Kidney epithelial cell (primary cell): Measurements from ENCODE around the gene ADD3. TPM values are rescaled to one million over a fixed set of nuclear protein-coding genes. Genes with fewer than 3 reads are reported as not detected.

Experiments
- DNase-seq: peaks from one replicate; pipeline ENCODE4 v3.0.0-alpha.2; 2010; ENCODE audit warnings: low read depth
- H3K27me3 ChIP-seq: 2 replicates; pipeline ENCODE4 v1.6.0; 2011; ENCODE audit warnings: low read length; ENCODE audit not compliant: control insufficient read depth, insufficient read depth
- H3K36me3 ChIP-seq: 2 replicates; pipeline ENCODE4 v1.5.1; 2011; ENCODE audit warnings: low read length; ENCODE audit not compliant: control insufficient read depth, insufficient read depth
- H3K4me3 ChIP-seq: 2 replicates; pipeline ENCODE4 v1.5.1; 2011; ENCODE audit warnings: low read depth, mild to moderate bottlenecking, control low read depth, low read length
- CTCF ChIP-seq: IDR thresholded peaks from 2 replicates; pipeline ENCODE4 v1.5.1; 2011; ENCODE audit warnings: mild to moderate bottlenecking, moderate library complexity, low read length, control low read depth, inconsistent platforms; ENCODE audit not compliant: insufficient read depth, poor library complexity, severe bottlenecking
- total RNA-seq: library from RNA; depleted of rRNA; stranded (reverse); fragments of >200 nt; gene quantifications from 2 replicates; pipeline ENCODE4 v1.2.3, GENCODE V29; 2015

ADD3 gene
- total RNA-seq, 1 donor from 2014 or later: 25.6 TPM

GRCh38 chr10:110176141-110177030 lies 168.6 kb downstream of the ADD3 start:
- DNase-seq: no peak
- Histone ChIP-seq H3K27me3 (no peaks in the 10 kb centered on the region), H3K4me3 (no peak overlapping the region), H3K36me3 (no peaks in the 10 kb centered on the region)
- TF ChIP-seq CTCF: no peak

- no peak for DNase-seq
- Histone ChIP-seq H3K4me3 (no peak overlapping the region), H3K36me3 (no peaks in the 10 kb centered on the region), H3K27me3 (no peaks in the 10 kb centered on the region)
- TF ChIP-seq CTCF: no peak
Measured at GRCh38 chr10:110179220-110179619, 171.4 kb downstream of the ADD3 start.

GRCh38 chr10:110181451-110181850 lies 173.7 kb downstream of the ADD3 start:
- Histone ChIP-seq H3K4me3 (no peak overlapping the region), H3K27me3 (no peaks in the 10 kb centered on the region), H3K36me3 (no peaks in the 10 kb centered on the region)
- no peak for TF ChIP-seq CTCF
- no peak for DNase-seq

GRCh38 chr10:110181911-110182310 lies 174.1 kb downstream of the ADD3 start:
- Histone ChIP-seq H3K27me3 (no peaks in the 10 kb centered on the region), H3K4me3 (no peak overlapping the region), H3K36me3 (no peaks in the 10 kb centered on the region)
- DNase-seq: no peak
- TF ChIP-seq CTCF: no peak

- no peak for TF ChIP-seq CTCF
- H3K36me3 ChIP-seq: no peaks in the 10 kb centered on the region
- H3K4me3 ChIP-seq: no peak overlapping the region
- DNase-seq: no peak
- no peaks in the 10 kb centered on the region for H3K27me3 ChIP-seq
Measured at GRCh38 chr10:110184398-110184797, 176.6 kb downstream of the ADD3 start.

Other genes with a start within 250 kb of the ADD3 start
- 94.6 and 111 TPM in 2 replicates for gene XPNPEP1, start 84.5 kb upstream of the ADD3 start, total RNA-seq
- gene MXI1, start 199.6 kb downstream of the ADD3 start, total RNA-seq: 12.0 and 20.0 TPM in 2 replicates